ENCODE data around the gene BDKRB2.

GRCh38 chr14:96154900-96155299 lies 49.7 kb upstream of the BDKRB2 start:
- TF ChIP-seq, protein P1, sequence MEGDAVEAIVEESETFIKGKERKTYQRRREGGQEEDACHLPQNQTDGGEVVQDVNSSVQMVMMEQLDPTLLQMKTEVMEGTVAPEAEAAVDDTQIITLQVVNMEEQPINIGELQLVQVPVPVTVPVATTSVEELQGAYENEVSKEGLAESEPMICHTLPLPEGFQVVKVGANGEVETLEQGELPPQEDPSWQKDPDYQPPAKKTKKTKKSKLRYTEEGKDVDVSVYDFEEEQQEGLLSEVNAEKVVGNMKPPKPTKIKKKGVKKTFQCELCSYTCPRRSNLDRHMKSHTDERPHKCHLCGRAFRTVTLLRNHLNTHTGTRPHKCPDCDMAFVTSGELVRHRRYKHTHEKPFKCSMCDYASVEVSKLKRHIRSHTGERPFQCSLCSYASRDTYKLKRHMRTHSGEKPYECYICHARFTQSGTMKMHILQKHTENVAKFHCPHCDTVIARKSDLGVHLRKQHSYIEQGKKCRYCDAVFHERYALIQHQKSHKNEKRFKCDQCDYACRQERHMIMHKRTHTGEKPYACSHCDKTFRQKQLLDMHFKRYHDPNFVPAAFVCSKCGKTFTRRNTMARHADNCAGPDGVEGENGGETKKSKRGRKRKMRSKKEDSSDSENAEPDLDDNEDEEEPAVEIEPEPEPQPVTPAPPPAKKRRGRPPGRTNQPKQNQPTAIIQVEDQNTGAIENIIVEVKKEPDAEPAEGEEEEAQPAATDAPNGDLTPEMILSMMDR (IDR thresholded peaks at IDR 0.05): no peak
- no peak for TF ChIP-seq POLR2A (IDR thresholded peaks at IDR 0.05)
- no peak for TF ChIP-seq POLR2AphosphoS5 (IDR thresholded peaks at IDR 0.05)
- TF ChIP-seq EP300 (IDR thresholded peaks at IDR 0.05): no peak
